Stimulated activated CD4-positive, alpha-beta T cell treated with anti-CD3 and anti-CD28 coated beads, Interleukin-15, amount 100 ng/mL, for 48 hours (primary cell): ENCODE measurements around the gene TCP1.
"Not testable (repeated sequence)": the region's sequence is repeated elsewhere in the genome, so short reads cannot be mapped to it uniquely, and the experiment has no call there.

Source experiments
- DNase-seq, 2 donors: peaks; one replicate each; pipeline ENCODE4 v3.0.0-alpha.2; 2020; ENCODE audit warnings: low read depth in 2 of 2

The TCP1 gene

DNA sequence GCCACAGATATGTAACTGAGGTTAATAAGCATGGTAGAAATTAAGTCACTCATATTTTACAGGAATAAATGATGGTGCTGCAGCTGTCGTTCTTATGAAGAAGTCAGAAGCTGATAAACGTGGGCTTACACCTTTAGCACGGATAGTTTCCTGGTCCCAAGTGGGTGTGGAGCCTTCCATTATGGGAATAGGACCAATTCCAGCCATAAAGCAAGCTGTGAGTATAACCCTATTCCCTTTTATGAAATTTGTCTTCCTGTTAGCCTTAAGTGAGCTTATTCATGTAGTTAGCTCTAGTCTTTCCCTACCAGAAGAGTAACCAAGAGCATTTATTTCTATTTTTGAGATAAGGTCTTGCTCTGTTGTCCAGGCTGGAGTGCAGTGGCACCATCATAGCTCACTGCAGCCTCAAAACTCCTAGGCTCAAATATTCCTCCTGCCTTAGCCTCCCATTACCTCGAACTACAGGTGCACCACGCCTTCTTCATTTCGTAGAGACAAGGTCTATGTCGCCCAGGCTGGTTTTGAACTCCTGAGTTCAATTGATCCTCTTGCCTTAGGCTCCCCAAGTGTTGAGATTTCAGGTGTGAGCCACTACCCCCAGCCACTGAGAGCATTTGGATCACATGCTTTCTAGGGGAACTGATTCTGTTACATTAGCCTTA, 12.0 kb downstream of the TCP1 start:
- DNase-seq, result no peak

DNA sequence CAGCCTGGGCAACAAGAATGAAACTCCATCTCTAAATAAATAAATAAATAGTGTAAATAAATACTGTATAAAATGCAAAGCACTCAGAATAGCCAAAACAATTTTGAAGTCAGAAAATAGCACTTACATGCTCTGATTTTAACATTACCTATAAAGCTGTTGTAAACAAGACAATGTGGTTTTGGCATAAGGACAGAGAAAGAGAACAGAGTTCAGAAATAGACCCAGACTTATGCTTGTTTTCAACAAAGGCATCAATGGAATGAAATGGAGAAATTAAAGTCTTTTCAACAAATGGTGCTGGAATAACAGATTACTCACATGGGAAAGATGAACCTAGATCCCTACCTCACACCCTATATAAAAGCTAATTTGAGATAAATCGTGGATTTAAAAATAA, 17.2 kb downstream of the TCP1 start:
- no peak for DNase-seq

DNA sequence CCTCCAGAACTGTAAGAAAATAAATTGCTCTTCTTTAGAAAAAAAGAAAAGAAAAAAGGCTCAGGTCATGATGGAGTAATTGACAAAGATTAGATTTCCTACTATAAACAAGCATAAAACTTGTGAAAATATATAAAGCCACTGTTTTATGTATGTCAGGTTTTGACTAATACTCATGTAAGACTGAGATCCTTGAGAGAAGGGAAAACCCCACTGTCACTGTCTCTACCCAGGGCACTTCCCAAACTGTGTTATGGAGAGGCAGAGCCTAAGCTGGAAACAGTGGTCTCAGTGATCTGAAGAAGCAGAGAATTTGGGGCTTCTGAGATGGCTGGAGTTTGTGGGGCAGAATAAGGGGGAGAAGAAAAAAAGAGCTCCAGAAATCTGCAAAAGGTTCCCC, 19.9 kb downstream of the TCP1 start:
- no peak for DNase-seq

DNA sequence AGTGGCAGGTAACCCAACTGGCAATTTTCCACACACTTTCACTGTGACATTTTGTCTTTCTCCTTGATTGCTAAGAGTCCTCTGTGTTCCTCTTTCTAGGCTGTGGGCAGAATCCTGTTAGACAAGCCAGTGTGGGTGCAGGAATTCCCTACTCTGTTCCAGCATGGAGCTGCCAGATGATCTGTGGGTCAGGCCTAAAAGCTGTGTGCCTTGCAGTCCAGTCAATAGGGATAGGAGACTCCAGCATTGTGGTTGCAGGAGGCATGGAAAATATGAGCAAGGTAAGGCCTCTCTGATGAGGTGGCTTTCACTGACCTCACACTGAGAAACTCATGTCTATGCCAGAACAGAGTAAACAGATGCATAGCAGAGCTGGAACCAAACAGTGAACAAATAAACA, 22.5 kb downstream of the TCP1 start:
- DNase-seq, result no peak

DNA sequence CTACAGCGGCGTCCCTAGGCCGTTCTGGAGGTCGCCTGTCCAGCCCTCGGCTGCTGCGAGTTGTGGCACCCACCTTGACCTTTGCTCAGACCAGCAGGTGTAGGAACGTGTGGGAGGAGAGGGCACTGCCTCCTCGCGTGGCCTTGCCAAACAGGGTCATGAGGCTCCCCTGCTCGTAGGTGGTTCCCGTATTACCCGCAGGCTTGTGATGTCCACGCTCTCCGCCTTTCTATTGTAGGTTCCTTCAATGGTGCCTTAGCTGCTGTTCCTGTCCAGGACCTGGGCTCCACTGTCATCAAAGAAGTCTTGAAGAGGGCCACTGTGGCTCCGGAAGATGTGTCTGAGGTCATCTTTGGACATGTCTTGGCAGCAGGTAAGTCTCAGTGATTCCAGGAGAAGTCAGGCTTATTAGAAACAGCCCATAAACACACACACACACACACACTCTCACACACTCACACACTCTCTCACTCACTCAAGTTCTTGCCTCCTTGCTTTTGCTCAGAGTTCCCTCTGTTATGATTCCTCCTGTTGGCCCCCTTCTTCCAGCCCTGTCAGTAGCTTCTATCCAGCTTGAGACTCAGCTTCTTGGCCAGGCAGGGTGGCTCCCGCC, 26.6 kb downstream of the TCP1 start:
- no peak for DNase-seq

DNA sequence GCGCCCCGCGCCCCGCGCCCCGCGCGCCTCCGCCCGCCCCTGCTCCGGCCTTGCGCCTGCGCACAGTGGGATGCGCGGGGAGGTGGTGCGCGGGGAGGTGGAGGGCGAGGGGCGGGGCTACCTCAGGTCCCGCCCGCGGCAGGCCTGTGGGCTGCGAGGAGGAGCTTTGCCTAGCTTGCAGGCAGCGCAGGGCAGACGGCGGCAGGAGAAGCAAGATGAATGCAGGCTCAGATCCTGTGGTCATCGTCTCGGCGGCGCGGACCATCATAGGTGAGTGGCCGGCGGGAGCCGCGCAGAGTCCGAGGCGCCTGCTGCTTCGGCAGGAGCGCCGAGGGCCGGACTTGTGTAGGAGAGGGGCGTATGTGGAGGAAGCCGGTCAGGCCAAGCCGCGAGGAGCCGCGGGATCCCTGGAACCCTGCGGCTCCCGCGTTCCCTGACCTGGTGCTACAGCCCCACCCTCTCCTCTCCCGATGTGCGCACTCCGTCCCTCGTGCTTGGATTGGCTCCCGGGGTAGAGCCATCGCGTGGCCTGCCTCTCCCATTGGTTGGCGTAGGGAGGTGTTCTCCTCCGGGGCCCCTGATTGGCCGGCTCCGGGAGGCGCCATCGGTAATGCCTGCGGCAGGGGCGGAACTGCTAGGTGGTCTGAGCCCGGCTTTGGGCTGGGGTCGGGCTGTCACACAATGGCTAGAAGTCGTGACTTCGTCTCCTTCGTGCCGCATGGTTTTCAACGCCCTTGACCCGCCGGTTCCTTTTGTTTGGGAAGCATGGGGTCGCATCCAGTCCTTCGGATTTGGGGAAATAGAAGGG, 27.3 kb downstream of the TCP1 start, which contains the start of gene ACAT2:
Gene ACAT2 (plus strand): TSS at position 173 of the 808 bp plus-strand sequence. CDS start 43 bp downstream, at position 216.
- peak; percentile 90 for DNase-seq

DNA sequence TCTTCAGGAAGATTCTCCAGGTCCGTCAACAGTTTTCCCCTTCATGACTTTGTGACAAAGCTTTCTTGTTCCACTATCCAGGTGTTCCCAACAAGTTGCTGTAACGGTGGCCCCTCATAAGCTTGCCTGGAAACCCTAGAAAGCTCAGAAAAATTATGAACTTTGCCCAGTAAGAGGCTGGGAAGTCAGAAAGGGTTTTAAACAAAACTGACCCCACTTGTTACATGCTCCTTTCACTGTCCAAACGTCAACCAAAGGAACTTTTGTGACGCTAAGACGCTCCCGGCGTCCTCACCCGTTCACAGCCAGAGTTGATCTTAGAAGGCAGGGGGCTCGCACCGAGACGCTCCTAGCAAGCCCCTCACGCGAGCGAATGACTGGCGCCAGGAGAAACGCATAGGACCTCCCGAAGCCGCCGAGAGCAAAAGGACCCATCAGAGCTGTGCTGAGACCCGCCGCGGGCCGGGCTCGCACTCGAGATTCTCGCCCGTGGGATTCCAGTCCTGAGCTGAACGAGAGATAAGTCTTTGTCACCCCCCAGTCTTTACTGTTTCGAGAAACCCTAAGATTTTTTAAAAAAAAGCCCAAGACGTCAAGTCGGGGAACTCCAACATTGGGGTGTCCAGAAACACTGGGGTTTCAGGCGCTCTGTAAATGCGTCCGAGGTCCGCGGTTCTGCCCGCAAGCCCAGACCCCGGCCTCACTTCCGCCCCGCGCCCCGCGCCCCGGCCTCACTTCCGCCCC, 28.1 kb downstream of the TCP1 start:
- peak in 1 of 2 donors; percentile 12 for DNase-seq

DNA sequence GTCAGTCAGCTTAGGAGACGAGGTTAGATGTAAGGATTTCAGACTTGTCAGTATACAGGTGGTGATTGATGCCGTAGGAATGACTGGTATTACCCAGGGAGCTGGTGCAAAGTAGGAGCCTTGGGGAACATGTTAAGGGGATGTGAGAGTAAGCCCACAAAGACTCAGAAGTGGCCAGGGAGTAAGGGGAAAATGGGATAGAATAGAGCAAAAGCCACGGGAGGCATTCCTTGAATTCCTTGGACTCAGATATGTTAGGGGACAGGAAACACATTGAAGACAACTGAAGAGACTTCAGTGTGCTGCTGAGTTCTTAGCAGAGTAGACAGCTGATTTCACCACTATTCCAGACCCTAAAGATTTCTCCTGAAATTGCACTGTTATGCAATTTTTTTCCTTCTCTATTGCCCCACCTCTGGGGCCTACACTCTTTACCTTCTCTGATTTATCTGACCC, 28.8 kb downstream of the TCP1 start:
- no peak for DNase-seq

DNA sequence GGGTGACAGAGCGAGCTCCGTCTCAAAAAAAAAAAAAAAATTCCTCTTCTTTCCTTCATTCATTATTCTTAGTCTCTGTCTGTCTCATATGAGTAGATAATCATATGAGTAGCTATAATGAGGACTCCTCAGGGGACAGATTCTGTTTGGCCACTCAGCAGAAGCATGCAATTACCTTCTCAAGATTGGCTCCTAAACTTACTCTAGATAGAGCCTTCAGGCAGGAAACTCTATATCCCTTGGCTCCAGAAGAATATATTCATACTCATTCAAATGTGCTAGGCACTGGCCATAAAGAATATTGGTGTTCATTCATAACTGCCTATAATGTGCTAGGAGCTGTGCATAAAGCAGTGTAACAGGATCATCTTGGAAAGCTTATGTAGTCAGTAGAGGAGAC, 29.8 kb downstream of the TCP1 start:
- no peak for DNase-seq

DNA sequence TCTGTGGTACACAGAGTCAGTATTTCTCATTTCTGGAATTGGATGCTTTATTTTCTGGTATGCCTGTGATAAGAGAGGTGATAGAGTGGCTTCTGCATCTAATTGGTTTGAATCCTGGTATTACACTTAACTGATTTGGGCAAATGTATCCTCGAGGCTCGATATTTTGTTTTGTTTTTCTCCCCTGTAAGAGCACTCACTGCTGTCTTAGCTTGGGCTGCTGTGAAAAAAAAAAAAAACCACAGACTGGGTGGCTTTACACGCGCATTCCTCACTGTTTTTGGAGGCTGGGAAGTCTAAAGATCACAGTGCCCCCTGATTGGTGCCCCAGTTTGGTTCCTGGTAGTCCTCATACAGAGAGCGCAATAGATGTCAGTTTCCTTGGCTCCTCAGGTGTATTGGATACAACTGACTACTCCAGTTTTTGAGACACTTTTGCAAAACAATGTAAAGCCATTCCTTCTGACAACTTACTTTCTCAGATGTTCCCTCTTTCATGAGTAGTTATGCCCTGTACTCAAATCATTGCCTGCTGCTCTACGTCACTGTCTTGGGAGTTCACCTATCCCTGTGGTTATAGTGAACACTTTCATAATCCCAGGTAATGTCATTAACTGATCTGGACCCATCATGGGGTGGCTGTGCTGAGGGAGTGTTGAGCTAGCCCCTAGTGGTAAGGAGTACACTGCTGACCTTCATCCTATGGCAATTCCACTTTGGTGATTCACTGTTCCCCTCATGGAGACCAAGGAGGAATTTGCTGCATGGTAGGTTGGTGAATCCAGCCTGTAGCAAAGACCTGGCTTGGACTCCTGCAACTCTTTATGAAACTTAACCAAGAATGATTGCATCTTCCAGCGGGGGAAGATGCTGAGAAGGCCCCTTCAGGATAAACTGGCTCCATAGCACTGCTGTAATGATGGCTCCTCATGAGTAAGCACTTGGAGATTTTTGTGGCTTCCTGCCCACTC, 31.1 kb downstream of the TCP1 start:
- DNase-seq, result no peak

DNA sequence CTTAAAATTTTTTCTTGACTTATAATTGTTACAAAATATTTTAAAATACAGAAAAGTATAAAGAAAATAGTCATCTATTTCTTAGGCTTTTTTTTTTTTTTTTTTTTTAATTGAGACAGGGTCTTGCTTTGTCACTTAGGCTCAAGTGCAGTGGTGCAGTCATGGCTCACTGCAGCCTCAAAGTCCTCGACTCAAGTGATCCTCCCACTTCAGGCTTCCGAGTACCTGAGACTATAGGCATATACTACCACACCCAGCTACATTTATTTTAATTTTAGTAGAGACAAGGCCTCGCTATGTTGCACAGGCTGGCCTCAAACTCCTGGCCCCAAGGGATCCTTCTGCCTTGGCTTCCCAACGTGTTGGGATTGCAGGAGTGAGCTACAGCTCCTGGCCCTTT, 32.9 kb downstream of the TCP1 start:
- DNase-seq, result no peak

DNA sequence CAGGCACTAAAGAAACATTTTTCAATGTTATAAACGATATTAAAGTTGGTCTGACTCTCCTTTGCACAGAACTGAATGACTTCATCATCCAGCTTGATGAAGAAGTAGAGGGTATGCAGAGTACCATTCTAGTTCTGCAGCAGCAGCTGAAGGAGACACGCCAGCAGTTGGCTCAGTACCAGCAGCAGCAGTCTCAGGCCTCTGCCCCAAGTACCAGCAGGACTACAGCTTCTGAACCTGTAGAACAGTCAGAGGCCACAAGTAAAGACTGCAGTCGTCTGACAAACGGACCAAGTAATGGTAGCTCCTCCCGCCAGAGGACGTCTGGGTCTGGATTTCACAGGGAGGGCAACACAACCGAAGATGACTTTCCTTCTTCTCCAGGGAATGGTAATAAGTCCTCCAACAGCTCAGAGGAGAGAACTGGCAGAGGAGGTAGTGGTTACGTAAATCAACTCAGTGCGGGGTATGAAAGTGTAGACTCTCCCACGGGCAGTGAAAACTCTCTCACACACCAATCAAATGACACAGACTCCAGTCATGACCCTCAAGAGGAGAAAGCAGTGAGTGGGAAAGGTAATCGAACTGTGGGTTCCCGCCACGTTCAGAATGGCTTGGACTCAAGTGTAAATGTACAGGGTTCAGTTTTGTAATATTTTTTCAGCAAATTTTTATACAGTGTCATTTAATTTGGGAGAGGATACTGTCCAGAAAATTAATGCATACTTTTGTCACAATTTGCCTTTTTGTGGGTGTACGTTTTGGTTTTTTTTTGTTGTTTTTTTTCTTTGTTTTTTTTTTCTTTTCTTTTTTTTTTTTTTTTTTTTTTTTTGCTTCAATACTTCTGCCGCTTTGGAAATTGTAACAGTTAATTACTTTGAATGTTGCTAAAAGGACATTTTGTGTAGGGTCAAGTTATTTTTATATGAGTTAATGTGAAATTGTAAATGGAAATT, 34.2 kb downstream of the TCP1 start:
- no peak for DNase-seq

DNA sequence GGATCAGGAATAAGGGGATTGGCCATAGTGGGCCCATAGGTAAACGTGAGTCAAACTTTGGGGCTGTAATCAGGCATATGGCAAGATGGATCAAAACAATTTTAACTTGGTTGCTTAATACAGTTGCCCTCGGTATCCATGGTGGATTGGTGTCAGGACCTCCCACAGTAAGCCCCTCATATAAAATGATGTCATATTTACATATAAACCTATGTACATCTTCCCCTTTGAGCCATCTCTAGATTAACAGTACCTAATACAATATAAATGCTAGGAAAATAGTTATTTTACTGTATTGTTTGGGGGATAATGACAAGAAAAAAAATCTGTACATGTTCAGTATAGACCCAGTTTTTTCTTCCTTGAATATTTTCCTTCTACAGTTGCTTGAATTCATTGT, 35.0 kb downstream of the TCP1 start:
- DNase-seq, result no peak

DNA sequence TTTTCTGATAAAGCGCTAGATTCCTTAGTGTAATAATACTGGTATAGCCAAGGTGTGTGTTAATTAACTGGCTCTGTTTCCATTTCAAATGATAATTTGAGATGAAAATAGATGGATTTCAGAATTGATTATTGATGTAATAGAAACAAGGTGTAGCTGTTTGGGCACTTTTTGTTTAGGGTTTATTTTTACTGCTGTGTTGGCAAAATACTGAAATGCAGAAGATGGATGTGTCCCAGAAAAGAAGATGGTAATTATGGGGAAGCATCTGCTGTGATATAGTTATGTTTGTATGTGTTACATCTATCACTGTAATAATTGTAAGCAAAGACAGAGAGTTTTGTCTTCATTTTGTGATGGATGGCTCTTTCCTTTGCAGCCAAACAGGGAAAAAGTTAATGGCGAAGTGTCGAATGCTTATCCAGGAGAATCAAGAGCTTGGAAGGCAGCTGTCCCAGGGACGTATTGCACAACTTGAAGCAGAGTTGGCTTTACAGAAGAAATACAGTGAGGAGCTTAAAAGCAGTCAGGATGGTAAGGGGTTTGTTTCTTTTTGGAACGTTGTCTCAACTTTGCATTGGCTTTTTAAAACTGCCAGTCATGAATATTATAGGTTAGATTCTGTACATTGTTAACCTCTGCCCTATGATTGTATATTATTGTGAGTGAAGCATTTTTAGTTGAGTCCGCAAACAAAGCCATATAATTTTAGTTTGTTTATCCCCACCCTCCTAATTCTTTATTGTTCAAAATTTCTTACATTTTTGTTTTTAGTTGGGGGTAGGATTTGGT, 36.1 kb downstream of the TCP1 start:
- no peak for DNase-seq

DNA sequence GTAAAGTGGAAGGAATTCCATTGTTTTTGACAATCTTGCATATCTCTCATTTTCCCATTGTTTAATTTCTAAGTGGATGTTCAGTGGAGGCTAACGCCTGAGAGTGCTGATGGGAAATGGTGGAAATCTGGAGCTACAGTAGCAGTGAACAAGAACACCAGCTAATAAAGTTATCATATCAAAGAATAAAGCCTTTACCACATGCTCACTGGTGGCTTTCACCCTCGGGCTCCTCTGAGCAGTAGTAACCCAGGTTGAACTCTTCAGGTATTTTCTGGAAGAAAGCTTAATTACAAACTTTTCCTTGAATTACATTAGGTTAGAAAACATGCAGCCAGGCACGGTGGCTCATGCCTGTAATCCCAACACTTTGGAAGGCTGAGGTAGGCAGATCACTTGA, 38.0 kb downstream of the TCP1 start:
- no peak for DNase-seq

DNA sequence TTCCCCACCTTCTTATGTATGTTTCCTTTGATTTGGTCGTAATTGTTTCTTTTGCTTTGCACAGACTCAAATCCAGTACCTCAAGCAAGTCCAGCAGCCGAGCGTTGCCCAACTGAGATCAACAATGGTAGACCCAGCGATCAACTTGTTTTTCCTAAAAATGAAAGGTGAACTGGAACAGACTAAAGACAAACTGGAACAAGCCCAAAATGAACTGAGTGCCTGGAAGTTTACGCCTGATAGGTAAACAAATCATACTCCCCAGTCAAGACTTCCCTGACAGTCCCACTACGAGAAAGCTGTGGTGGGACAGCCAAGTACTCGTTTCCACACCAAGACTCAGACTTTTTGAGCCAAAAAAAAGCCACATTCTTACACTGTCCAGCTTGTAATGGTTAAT, 41.3 kb downstream of the TCP1 start:
- DNase-seq, result not testable (repeated sequence)

DNA sequence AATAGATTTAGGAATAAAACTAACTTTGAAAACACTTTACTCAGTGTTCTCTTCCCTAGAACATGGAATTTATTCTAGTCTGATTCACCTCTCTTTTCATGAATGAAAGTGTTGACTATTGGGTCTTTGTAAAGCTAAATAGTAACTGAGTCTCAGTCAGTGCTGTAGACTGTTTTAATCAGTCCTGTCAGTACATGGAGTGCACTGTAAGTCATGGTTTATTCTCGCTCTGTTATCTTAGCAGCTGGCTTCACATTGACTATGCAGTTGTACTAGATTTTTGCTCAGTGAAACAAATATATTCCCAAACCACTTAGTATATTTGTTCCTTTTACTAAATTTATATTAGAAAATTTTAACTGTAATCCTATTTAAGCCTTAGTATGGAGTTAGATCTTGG, 42.6 kb downstream of the TCP1 start:
- DNase-seq, result no peak

DNA sequence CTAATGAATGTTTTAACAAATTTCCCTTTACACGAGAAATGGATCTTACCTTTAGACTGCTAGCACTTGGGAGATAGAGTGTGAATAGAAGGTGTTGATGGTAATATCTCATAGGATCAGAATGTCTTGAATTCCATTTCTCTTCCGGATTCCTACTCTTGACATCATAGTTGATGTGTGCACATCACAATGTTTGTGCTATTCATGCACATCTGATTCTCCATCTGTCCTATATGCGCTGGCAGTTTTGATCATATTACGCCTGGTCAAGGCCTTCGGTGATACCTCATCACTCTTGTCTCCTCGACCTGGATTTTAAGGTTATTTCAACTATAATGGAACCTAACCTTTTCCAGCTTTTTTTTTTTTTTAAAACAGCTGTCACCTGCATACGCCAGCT, 44.3 kb downstream of the TCP1 start:
- DNase-seq, result no peak

DNA sequence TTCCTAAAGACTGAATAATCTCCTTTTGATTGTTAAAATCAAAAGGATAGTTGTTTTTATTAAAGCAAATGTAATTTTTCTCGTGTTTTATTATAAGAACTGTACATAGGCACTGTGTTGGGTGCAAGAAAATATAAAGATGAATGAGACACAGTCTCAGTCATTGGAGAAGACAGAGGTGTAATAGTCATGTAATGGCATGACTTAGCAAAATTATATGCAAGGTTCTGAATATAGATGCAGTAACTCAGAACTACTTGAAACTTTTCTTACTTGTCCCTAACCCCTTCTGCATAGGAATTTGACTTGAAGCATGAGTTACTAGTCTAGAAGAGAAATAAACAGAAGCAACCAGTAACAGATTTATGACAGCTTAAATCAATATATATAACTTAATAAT, 47.2 kb downstream of the TCP1 start:
- DNase-seq, result no peak
